GM21423 (cell line): ENCODE data around the gene RTCB.
"Not testable (repeated sequence)": the region's sequence is repeated elsewhere in the genome, so short reads cannot be mapped to it uniquely, and the experiment has no call there.

Source experiments
- ATAC-seq: cut with Tn5 transposase; IDR thresholded peaks from one replicate; pipeline ENCODE4 v1.9.1; 2021; ENCODE audit warnings: mild to moderate bottlenecking, moderate library complexity; ENCODE audit not compliant: unreplicated experiment

Gene RTCB

GRCh38 chr22:32395107-32395506 lies 16.9 kb downstream of the RTCB start:
- ATAC-seq: no peak

- ATAC-seq: no peak
These were observed 22.4 kb downstream of the RTCB start for GRCh38 chr22:32389685-32390084.

- no peak for ATAC-seq
These were observed 26.4 kb downstream of the RTCB start for GRCh38 chr22:32385681-32386080.

- no peak for ATAC-seq
These were observed 31.1 kb downstream of the RTCB start for GRCh38 chr22:32380991-32381390.

- ATAC-seq: no peak
These were observed 33.3 kb downstream of the RTCB start for GRCh38 chr22:32378707-32379272.

- ATAC-seq: no peak
These were observed 35.4 kb downstream of the RTCB start for GRCh38 chr22:32376681-32377080.

GRCh38 chr22:32375678-32376450 lies 36.2 kb downstream of the RTCB start:
- ATAC-seq: no peak

GRCh38 chr22:32364210-32364609 lies 47.8 kb downstream of the RTCB start:
- ATAC-seq: no peak

GRCh38 chr22:32361257-32361656 lies 50.8 kb downstream of the RTCB start:
- no peak for ATAC-seq

GRCh38 chr22:32360096-32360495 lies 52.0 kb downstream of the RTCB start:
- ATAC-seq: not testable (repeated sequence)

GRCh38 chr22:32357567-32357966 lies 54.5 kb downstream of the RTCB start, which contains the start of gene RFPL3:
Gene RFPL3 (plus strand): TSS chr22:32357867. CDS start chr22:32358072, 205 bp downstream.
- not testable (repeated sequence) for ATAC-seq

GRCh38 chr22:32355760-32356159 lies 56.3 kb downstream of the RTCB start:
- no peak for ATAC-seq

GRCh38 chr22:32354360-32355351 lies 57.4 kb downstream of the RTCB start:
- no peak for ATAC-seq

GRCh38 chr22:32353840-32354239 lies 58.2 kb downstream of the RTCB start:
- ATAC-seq: no peak

GRCh38 chr22:32353292-32353691 lies 58.8 kb downstream of the RTCB start:
- no peak for ATAC-seq

- no peak for ATAC-seq
These were observed 59.4 kb downstream of the RTCB start for GRCh38 chr22:32352681-32353080.

- not testable (repeated sequence) for ATAC-seq
These were observed 60.2 kb downstream of the RTCB start for GRCh38 chr22:32351875-32352274.

GRCh38 chr22:32348031-32348611 lies 63.9 kb downstream of the RTCB start:
- no peak for ATAC-seq

GRCh38 chr22:32343941-32344340 lies 68.1 kb downstream of the RTCB start:
- ATAC-seq: no peak

- ATAC-seq: no peak
These were observed 69.1 kb downstream of the RTCB start for GRCh38 chr22:32342977-32343376.
